Tibial artery (tissue), 4 donors: ENCODE data around the gene MAB21L4.
A peak's percentile ranks its signal among the peaks of the same experiment; 100 is the strongest.

Source experiments
- DNase-seq, 2 donors: peaks; one replicate each; pipeline ENCODE4 v3.0.0-alpha.2; 2019
- H3K27ac ChIP-seq, 2 donors: fragments of 200-600 bp; sonication (generic) in 1 of 2; 1 replicate in 1 of 2; 2 replicates in 1 of 2; pipeline ENCODE4 v1.5.1; 2018 to 2019; ENCODE audit warnings: mild to moderate bottlenecking in 1 of 2
- H3K27me3 ChIP-seq, 2 donors: fragments of 200-600 bp; sonication (generic) in 1 of 2; one replicate each; pipeline versions ENCODE4 v1.5.1 to v1.6.0; 2016 to 2019
- H3K36me3 ChIP-seq, 3 donors: fragments of 200-600 bp; sonication (generic) in 2 of 3; one replicate each; pipeline ENCODE4 v1.5.1; 2016 to 2019; ENCODE audit warnings: mild to moderate bottlenecking in 2 of 3
- H3K4me1 ChIP-seq, 4 donors: fragments of 200-600 bp; sonication (generic) in 2 of 4; 1 replicate in 3 of 4; 2 replicates in 1 of 4; pipeline ENCODE4 v1.5.1; 2016 to 2019
- H3K4me3 ChIP-seq, 2 donors: fragments of 200-600 bp; sonication (generic) in 1 of 2; 1 replicate in 1 of 2; 2 replicates in 1 of 2; pipeline ENCODE4 v1.5.1; 2018 to 2019; ENCODE audit warnings: mild to moderate bottlenecking in 2 of 2
- H3K9me3 ChIP-seq, 3 donors: fragments of 200-600 bp; sonication (generic) in 1 of 3; one replicate each; pipeline ENCODE4 v1.5.1; 2016 to 2019
- intact Hi-C: fragments of 100-400 bp; cut with DNase I; formaldehyde crosslinking; loops from one replicate; pipeline ENCODE4 v1.15.0; 2023; ENCODE audit warnings: low total_unique reads
- TF ChIP-seq, protein P1 (sequence below), 2 experiments: fragments of 200-600 bp in 1 of 2; fragments of 450-650 bp in 1 of 2; IDR thresholded peaks; one replicate each; pipeline ENCODE4 v1.5.1; 2017 to 2019; ENCODE audit warnings: antibody characterized with exemption in 2 of 2, mild to moderate bottlenecking in 1 of 2, moderate library complexity in 1 of 2

MAB21L4 gene

DNA sequence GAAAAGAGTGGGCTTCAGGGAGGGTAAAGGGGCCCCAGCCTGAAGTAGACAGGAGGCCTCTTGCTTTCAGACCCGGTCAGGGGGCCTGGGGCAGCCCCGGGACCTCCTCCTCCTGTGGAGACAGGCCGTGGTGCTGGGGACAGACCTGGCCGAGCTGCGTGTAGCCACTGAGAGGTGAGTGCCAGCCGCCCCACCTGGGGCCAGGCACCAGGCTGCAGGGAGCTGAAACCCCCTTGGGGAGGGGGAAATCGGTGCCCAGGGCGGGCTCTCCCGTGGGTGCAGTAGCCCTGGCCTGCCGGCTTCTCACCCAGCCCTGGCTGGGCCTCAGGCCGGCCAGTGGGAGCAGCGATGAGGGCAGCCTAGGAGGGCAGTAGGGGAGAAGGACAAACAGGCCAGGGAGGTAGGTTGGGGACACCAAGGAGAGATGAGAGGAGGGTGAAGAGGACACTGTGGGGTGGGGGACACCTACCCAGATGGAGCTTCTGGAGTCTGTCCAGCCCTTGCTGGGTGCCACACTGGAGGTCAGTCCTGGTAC, 34.2 kb upstream of the MAB21L4 start:
- Histone ChIP-seq H3K27ac (no peak overlapping the region), H3K4me3 (no peak overlapping the region), H3K4me1 (no peaks in the 10 kb centered on the region), H3K36me3 (no peaks in the 10 kb centered on the region), H3K9me3 (peaks cover 0 to 15% (median 10%) of the 10 kb centered on the region in 3 donors), H3K27me3 (peaks cover 0 to 36% of the 10 kb centered on the region in 2 donors)
- peak in 1 of 2 donors; percentile 61 for DNase-seq
- TF ChIP-seq, protein P1, sequence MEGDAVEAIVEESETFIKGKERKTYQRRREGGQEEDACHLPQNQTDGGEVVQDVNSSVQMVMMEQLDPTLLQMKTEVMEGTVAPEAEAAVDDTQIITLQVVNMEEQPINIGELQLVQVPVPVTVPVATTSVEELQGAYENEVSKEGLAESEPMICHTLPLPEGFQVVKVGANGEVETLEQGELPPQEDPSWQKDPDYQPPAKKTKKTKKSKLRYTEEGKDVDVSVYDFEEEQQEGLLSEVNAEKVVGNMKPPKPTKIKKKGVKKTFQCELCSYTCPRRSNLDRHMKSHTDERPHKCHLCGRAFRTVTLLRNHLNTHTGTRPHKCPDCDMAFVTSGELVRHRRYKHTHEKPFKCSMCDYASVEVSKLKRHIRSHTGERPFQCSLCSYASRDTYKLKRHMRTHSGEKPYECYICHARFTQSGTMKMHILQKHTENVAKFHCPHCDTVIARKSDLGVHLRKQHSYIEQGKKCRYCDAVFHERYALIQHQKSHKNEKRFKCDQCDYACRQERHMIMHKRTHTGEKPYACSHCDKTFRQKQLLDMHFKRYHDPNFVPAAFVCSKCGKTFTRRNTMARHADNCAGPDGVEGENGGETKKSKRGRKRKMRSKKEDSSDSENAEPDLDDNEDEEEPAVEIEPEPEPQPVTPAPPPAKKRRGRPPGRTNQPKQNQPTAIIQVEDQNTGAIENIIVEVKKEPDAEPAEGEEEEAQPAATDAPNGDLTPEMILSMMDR (IDR thresholded peaks at IDR 0.05): no peak
- intact Hi-C loops: no loop called here

GRCh38 chr2:240929364-240930095, 33.6 kb upstream of the MAB21L4 start:
- H3K4me1 ChIP-seq: no peaks in the 10 kb centered on the region
- peaks cover 0 to 15% (median 10%) of the 10 kb centered on the region in 3 donors for H3K9me3 ChIP-seq
- H3K4me3 ChIP-seq: no peak overlapping the region
- H3K27ac ChIP-seq: no peak overlapping the region
- intact Hi-C loops: no loop called here
- H3K36me3 ChIP-seq: no peaks in the 10 kb centered on the region
- no peak for DNase-seq
- H3K27me3 ChIP-seq: peaks cover 0 to 36% of the 10 kb centered on the region in 2 donors
- TF ChIP-seq, protein P1 (IDR thresholded peaks at IDR 0.05): no peak

GRCh38 chr2:240928476-240929363, 32.8 kb upstream of the MAB21L4 start:
- Histone ChIP-seq H3K27me3 (peaks cover 0 to 36% of the 10 kb centered on the region in 2 donors), H3K4me3 (no peak overlapping the region), H3K9me3 (peaks cover 0 to 15% (median 10%) of the 10 kb centered on the region in 3 donors), H3K36me3 (no peaks in the 10 kb centered on the region), H3K4me1 (no peaks in the 10 kb centered on the region), H3K27ac (no peak overlapping the region)
- DNase-seq: no peak
- TF ChIP-seq, protein P1 (IDR thresholded peaks at IDR 0.05): no peak
- intact Hi-C loops: no loop called here

GRCh38 chr2:240927390-240927781, 31.4 kb upstream of the MAB21L4 start:
- Histone ChIP-seq H3K9me3 (peaks cover 0 to 15% (median 10%) of the 10 kb centered on the region in 3 donors), H3K27me3 (peaks cover 0 to 34% of the 10 kb centered on the region in 2 donors), H3K36me3 (no peaks in the 10 kb centered on the region), H3K4me3 (no peak overlapping the region), H3K27ac (no peak overlapping the region), H3K4me1 (no peaks in the 10 kb centered on the region)
- no peak for DNase-seq
- TF ChIP-seq, protein P1 (IDR thresholded peaks at IDR 0.05): no peak
- intact Hi-C loops: no loop called here

- Histone ChIP-seq H3K36me3 (no peaks in the 10 kb centered on the region), H3K27ac (no peak overlapping the region), H3K27me3 (peaks cover 0 to 34% of the 10 kb centered on the region in 2 donors), H3K4me1 (peaks cover 0 to 2% (median under 1%) of the 10 kb centered on the region in 4 donors), H3K4me3 (no peak overlapping the region), H3K9me3 (peaks cover 0 to 15% (median 10%) of the 10 kb centered on the region in 3 donors)
- DNase-seq: peak; percentile 16 to 62
- TF ChIP-seq, protein P1 (IDR thresholded peaks at IDR 0.05): no peak
- intact Hi-C loops: no loop called here
These were observed 30.8 kb upstream of the MAB21L4 start for GRCh38 chr2:240926516-240927389.
